HCT116 (cell line): Measurements from ENCODE around the gene ZNF521. TPM values are rescaled to one million over a fixed set of nuclear protein-coding genes. Genes with fewer than 3 reads are reported as not detected.

ENCODE experiments used
- ATAC-seq: fragments of 200-7000 bp; cut with Tn5 transposase; 2 replicates; pipeline ENCODE4 v1.9.1; 2020; ENCODE audit warnings: mild to moderate bottlenecking, moderate library complexity
- BruUV-seq: library from RNA; stranded (reverse); fragments of 400-500 nt; replicated peaks from 2 replicates; lab custom pipeline; 2021; lab: Mats Ljungman, UMichigan
- CTCF ChIA-PET: fragments of 300-600 bp; sonication (Branson Sonifier 250); formaldehyde crosslinking; loops from one replicate; lab custom pipeline; 2021; ENCODE audit warnings: antibody characterized with exemption; lab: Charles Lee
- POLR2A ChIA-PET: fragments of 300-600, 350-600 bp; sonication (Branson Sonifier 250); formaldehyde crosslinking; loops from one replicate; lab custom pipeline; 2021; ENCODE audit warnings: antibody characterized with exemption; lab: Charles Lee
- RAD21 ChIA-PET, 2 experiments: fragments of 300-600 bp; sonication (Branson Sonifier 250); formaldehyde crosslinking; loops; one replicate each; lab custom pipeline; 2023; ENCODE audit warnings: low total read pairs in 2 of 2; ENCODE audit not compliant: uncharacterized antibody in 2 of 2, unreplicated experiment in 2 of 2, low non-redundant PET in 1 of 2; lab: Charles Lee
- DNase-seq: peaks from one replicate; pipeline ENCODE4 v3.0.0-alpha.2; 2010; ENCODE audit warnings: low read depth, low spot score
- H2AFZ ChIP-seq: fragments of 200-600 bp; shearing (Covaris generic), sonication (generic); 2 replicates; pipeline ENCODE4 v1.6.1; 2017; ENCODE audit warnings: low read depth, mixed run types, mixed read lengths, antibody characterized with exemption, low read length; ENCODE audit not compliant: poor library complexity, severe bottlenecking
- H3K27ac ChIP-seq: 2 replicates; pipeline ENCODE4 v1.5.1; 2012; ENCODE audit warnings: low read depth, low read length
- H3K27me3 ChIP-seq: fragments of 200-600 bp; sonication (generic); 2 replicates; pipeline ENCODE4 v1.6.1; 2016; ENCODE audit warnings: mixed run types, low read length, mixed read lengths; ENCODE audit not compliant: insufficient read depth
- H3K36me3 ChIP-seq, 2 experiments: fragments of 200-500 bp in 1 of 2; fragments of 200-600 bp in 1 of 2; sonication (Bioruptor generic) in 1 of 2; sonication (generic) in 1 of 2; 2 replicates each; pipeline versions ENCODE4 v1.5.1 to v1.6.1; 2014 to 2016; ENCODE audit warnings: low read length in 2 of 2, inconsistent platforms in 1 of 2, mixed read lengths in 1 of 2, mixed run types in 1 of 2; ENCODE audit not compliant: insufficient read depth in 2 of 2, control insufficient read depth in 1 of 2
- H3K4me1 ChIP-seq, 2 experiments: fragments of 200-600 bp in 1 of 2; sonication (generic) in 1 of 2; 2 replicates each; pipeline versions ENCODE4 v1.5.1 to v1.6.1; 2012 to 2017; ENCODE audit warnings: low read length in 2 of 2, inconsistent platforms in 1 of 2, mild to moderate bottlenecking in 1 of 2, mixed read lengths in 1 of 2, mixed run types in 1 of 2, moderate library complexity in 1 of 2; ENCODE audit not compliant: insufficient read depth in 2 of 2, control insufficient read depth in 1 of 2
- H3K4me2 ChIP-seq: fragments of 200-600 bp; sonication (generic); 2 replicates; pipeline ENCODE4 v1.6.1; 2017; ENCODE audit warnings: mixed run types, low read length, mixed read lengths
- H3K4me3 ChIP-seq, 2 experiments: fragments of 200-600 bp in 1 of 2; sonication (generic) in 1 of 2; replicated peaks in 1 of 2; 2 replicates each; pipeline ENCODE4 v1.5.1; 2011 to 2016; ENCODE audit warnings: low read length in 2 of 2, control low read depth in 1 of 2, low read depth in 1 of 2, mild to moderate bottlenecking in 1 of 2, mixed read lengths in 1 of 2, mixed run types in 1 of 2
- H3K79me2 ChIP-seq: fragments of 200-600 bp; sonication (generic); 2 replicates; pipeline ENCODE4 v1.6.1; 2017; ENCODE audit warnings: mild to moderate bottlenecking, mixed run types, low read length, moderate library complexity, mixed read lengths; ENCODE audit not compliant: insufficient read depth
- H3K9ac ChIP-seq: fragments of 200-600 bp; sonication (generic); 2 replicates; pipeline ENCODE4 v1.6.1; 2016; ENCODE audit warnings: low read length, mixed read lengths
- H3K9me2 ChIP-seq: fragments of 200-600 bp; sonication (generic), shearing (Covaris generic); 2 replicates; pipeline ENCODE4 v1.6.1; 2017; ENCODE audit warnings: mixed run types, mild to moderate bottlenecking, moderate library complexity; ENCODE audit not compliant: insufficient read depth
- H3K9me3 ChIP-seq, 2 experiments: fragments of 200-500 bp in 1 of 2; fragments of 200-600 bp in 1 of 2; sonication (Bioruptor generic) in 1 of 2; sonication (generic) in 1 of 2; 2 replicates each; pipeline ENCODE4 v1.6.1; 2014 to 2017; ENCODE audit warnings: low read length in 2 of 2, mixed read lengths in 2 of 2, inconsistent platforms in 1 of 2, low read depth in 1 of 2, mild to moderate bottlenecking in 1 of 2, mixed run types in 1 of 2, moderate library complexity in 1 of 2; ENCODE audit not compliant: control insufficient read depth in 1 of 2, insufficient read depth in 1 of 2
- H4K20me1 ChIP-seq: fragments of 200-600 bp; sonication (generic), shearing (Covaris generic); 2 replicates; pipeline ENCODE4 v1.6.1; 2017; ENCODE audit warnings: mixed run types, mild to moderate bottlenecking, moderate library complexity; ENCODE audit not compliant: insufficient read depth
- CTCF ChIP-seq, 3 experiments: fragments of 200-600 bp in 1 of 3; sonication (generic) in 1 of 3; IDR thresholded peaks in 2 of 3; conservative IDR thresholded peaks in 1 of 3; 2 replicates each; pipeline ENCODE4 v1.5.1; 2012 to 2017; ENCODE audit warnings: low read depth in 2 of 3, low read length in 2 of 3, antibody characterized with exemption in 1 of 3, borderline replicate concordance in 1 of 3, control low read depth in 1 of 3, mild to moderate bottlenecking in 1 of 3, mixed read lengths in 1 of 3, mixed run types in 1 of 3, moderate library complexity in 1 of 3; ENCODE audit not compliant: insufficient read depth in 1 of 3
- EGR1 ChIP-seq: IDR thresholded peaks from 2 replicates; pipeline ENCODE4 v1.6.1; 2012; ENCODE audit warnings: low read depth
- FOSL1 ChIP-seq: IDR thresholded peaks from 2 replicates; pipeline ENCODE4 v1.6.1; 2012; ENCODE audit warnings: low read depth
- JUND ChIP-seq: IDR thresholded peaks from 2 replicates; pipeline ENCODE4 v1.6.1; 2012
- MAX ChIP-seq: IDR thresholded peaks from 2 replicates; pipeline ENCODE4 v1.6.1; 2012
- POLR2AphosphoS5 ChIP-seq: IDR thresholded peaks from 2 replicates; pipeline ENCODE4 v1.6.1; 2011; ENCODE audit warnings: mild to moderate bottlenecking, low read depth, low read length, moderate library complexity
- REST ChIP-seq: IDR thresholded peaks from 2 replicates; pipeline ENCODE4 v1.6.1; 2012; ENCODE audit warnings: low read depth
- SIN3A ChIP-seq: IDR thresholded peaks from 2 replicates; pipeline ENCODE4 v1.6.1; 2012; ENCODE audit warnings: low read depth
- SP1 ChIP-seq: IDR thresholded peaks from 2 replicates; pipeline ENCODE4 v1.6.1; 2012; ENCODE audit warnings: low read depth
- SRF ChIP-seq: IDR thresholded peaks from 2 replicates; pipeline ENCODE4 v1.6.1; 2012; ENCODE audit warnings: low read depth
- TCF7L2 ChIP-seq: IDR thresholded peaks from 2 replicates; pipeline ENCODE4 v1.7.0; 2011; ENCODE audit warnings: borderline replicate concordance, inconsistent platforms; ENCODE audit not compliant: insufficient read depth, insufficient read length; ENCODE audit errors: extremely low read depth
- ZBTB33 ChIP-seq: IDR thresholded peaks from 2 replicates; pipeline ENCODE4 v1.6.1; 2011; ENCODE audit warnings: mild to moderate bottlenecking, low read length, moderate library complexity; ENCODE audit not compliant: insufficient replicate concordance; ENCODE audit errors: extremely low read depth
- ZFX ChIP-seq: fragments of 450-650 bp; IDR thresholded peaks from 2 replicates; pipeline ENCODE4 v1.6.1; 2017
- intact Hi-C: fragments of 100-400 bp; cut with micrococcal nuclease; formaldehyde crosslinking; loops from 2 replicates; pipeline ENCODE4 v1.10.0; 2022
- total RNA-seq: library from RNA; stranded (reverse); gene quantifications from one replicate; pipeline ENCODE4 v1.2.1, GENCODE V29; 2021; ENCODE audit not compliant: unreplicated experiment

The ZNF521 gene
- total RNA-seq, 1 experiment from 2014 or later: 0.10 TPM

GRCh38 chr18:25074925-25075324, 277.0 kb downstream of the ZNF521 start (continued):
- TF ChIP-seq REST: no peak
- no peak for TF ChIP-seq SRF
- no peak for TF ChIP-seq JUND
- TF ChIP-seq ZFX: no peak
- no peak for TF ChIP-seq EGR1
- TF ChIP-seq MAX: no peak

- no peaks in the 10 kb centered on the region for H3K79me2 ChIP-seq
- H3K9me3 ChIP-seq: no peaks in the 10 kb centered on the region
- no peak overlapping the region for H3K9ac ChIP-seq
- H3K4me1 ChIP-seq: no peaks in the 10 kb centered on the region
- H3K36me3 ChIP-seq: no peaks in the 10 kb centered on the region
- H3K4me3 ChIP-seq: no peak overlapping the region
- ATAC-seq (no peak), DNase-seq (no peak)
- no peak overlapping the region for H3K27ac ChIP-seq
- no peak overlapping the region for H3K4me2 ChIP-seq
- no TSS peak for BruUV-seq
- TF ChIP-seq CTCF (IDR thresholded peaks at IDR 0.05 in 2 of 3, conservative IDR thresholded peaks at IDR 0.05 in 1 of 3; ENCODE audit: borderline replicate concordance in 1 of 3, insufficient read depth in 1 of 3, low read depth in 2 of 3, low read length in 2 of 3): no peak
- TF ChIP-seq SP1: no peak
- TF ChIP-seq TCF7L2: no peak
- TF ChIP-seq MAX: no peak
- no peak for TF ChIP-seq SIN3A
- no peak for TF ChIP-seq ZFX
- no peak for TF ChIP-seq EGR1
- TF ChIP-seq ZBTB33: no peak
- no peak for TF ChIP-seq FOSL1
- TF ChIP-seq POLR2AphosphoS5: no peak
- no peak for TF ChIP-seq SRF
- no peak overlapping the region for H2AFZ ChIP-seq
- peaks cover 12% of the 10 kb centered on the region for H3K27me3 ChIP-seq
- ChIA-PET POLR2A (no interaction called here), CTCF (no interaction called here), RAD21 (no interaction called here)
- H4K20me1 ChIP-seq: no peaks in the 10 kb centered on the region
- no peaks in the 10 kb centered on the region for H3K9me2 ChIP-seq
- intact Hi-C loops: no loop called here
Observed at GRCh38 chr18:25072205-25072604, 279.8 kb downstream of the ZNF521 start.
